Neutrophil (primary cell): ENCODE results near the gene ETS1.

Experiments used
- H3K27ac ChIP-seq: fragments of 200-600 bp; sonication (generic); 2 replicates; pipeline ENCODE4 v1.5.1; 2016; ENCODE audit warnings: mild to moderate bottlenecking, moderate library complexity
- H3K27me3 ChIP-seq: fragments of 200-600 bp; sonication (generic); 2 replicates; pipeline ENCODE4 v1.6.0; 2016; ENCODE audit warnings: mild to moderate bottlenecking
- H3K36me3 ChIP-seq: fragments of 200-600 bp; sonication (generic); 2 replicates; pipeline ENCODE4 v1.5.1; 2017
- H3K4me1 ChIP-seq, 2 experiments: fragments of 200-600 bp in 1 of 2; sonication (generic) in 1 of 2; 1 replicate in 1 of 2; 2 replicates in 1 of 2; pipeline versions ENCODE4 v1.5.1 to v1.6.1; 2013 to 2016; ENCODE audit warnings: low read depth in 1 of 2, low read length in 1 of 2, mild to moderate bottlenecking in 1 of 2, moderate library complexity in 1 of 2; ENCODE audit not compliant: control insufficient read depth in 1 of 2, insufficient read depth in 1 of 2
- H3K4me3 ChIP-seq, 2 experiments: fragments of 200-600 bp in 1 of 2; sonication (generic) in 1 of 2; 1 replicate in 1 of 2; 2 replicates in 1 of 2; pipeline ENCODE4 v1.5.1; 2013 to 2016; ENCODE audit warnings: low read depth in 1 of 2, low read length in 1 of 2, mild to moderate bottlenecking in 1 of 2, moderate library complexity in 1 of 2
- H3K9me3 ChIP-seq: fragments of 200-600 bp; sonication (generic); 2 replicates; pipeline ENCODE4 v1.5.1; 2016
- TF ChIP-seq, protein P1 (sequence below): fragments of 200-600 bp; sonication (generic); IDR thresholded peaks from 2 replicates; pipeline ENCODE4 v1.5.1; 2016; ENCODE audit warnings: antibody characterized with exemption

Gene ETS1

GRCh38 chr11:128615612-128616011 lies 28.3 kb upstream of the ETS1 start:
- no peaks in the 10 kb centered on the region for H3K27me3 ChIP-seq
- no peak overlapping the region for H3K27ac ChIP-seq
- no peak overlapping the region for H3K4me3 ChIP-seq
- peaks cover 25 to 29% of the 10 kb centered on the region in 2 experiments for H3K4me1 ChIP-seq
- no peaks in the 10 kb centered on the region for H3K9me3 ChIP-seq
- no peaks in the 10 kb centered on the region for H3K36me3 ChIP-seq
- TF ChIP-seq, protein P1, sequence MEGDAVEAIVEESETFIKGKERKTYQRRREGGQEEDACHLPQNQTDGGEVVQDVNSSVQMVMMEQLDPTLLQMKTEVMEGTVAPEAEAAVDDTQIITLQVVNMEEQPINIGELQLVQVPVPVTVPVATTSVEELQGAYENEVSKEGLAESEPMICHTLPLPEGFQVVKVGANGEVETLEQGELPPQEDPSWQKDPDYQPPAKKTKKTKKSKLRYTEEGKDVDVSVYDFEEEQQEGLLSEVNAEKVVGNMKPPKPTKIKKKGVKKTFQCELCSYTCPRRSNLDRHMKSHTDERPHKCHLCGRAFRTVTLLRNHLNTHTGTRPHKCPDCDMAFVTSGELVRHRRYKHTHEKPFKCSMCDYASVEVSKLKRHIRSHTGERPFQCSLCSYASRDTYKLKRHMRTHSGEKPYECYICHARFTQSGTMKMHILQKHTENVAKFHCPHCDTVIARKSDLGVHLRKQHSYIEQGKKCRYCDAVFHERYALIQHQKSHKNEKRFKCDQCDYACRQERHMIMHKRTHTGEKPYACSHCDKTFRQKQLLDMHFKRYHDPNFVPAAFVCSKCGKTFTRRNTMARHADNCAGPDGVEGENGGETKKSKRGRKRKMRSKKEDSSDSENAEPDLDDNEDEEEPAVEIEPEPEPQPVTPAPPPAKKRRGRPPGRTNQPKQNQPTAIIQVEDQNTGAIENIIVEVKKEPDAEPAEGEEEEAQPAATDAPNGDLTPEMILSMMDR, result no peak

DNA sequence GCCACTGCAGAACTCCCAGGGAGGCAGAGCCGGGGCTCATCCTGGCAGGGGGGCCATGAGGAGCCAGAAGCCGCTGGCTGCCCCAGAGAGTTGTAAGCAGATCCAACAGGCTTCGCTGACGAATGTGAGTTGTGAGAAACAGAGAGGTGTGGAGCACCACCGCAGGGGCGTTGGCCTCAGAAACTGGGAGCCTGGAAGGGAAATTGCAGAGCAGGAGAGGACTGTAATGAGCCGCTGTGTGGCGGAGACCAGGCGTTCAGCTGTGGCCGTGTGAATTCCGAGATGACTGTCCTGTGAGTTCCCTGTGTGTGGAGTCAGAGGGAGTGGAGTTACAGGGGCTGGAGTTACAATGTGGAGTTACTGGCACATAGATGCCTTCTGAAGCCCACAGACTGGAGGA lies 27.7 kb upstream of the ETS1 start:
- Histone ChIP-seq H3K27me3 (no peaks in the 10 kb centered on the region), H3K4me3 (no peak overlapping the region), H3K27ac (no peak overlapping the region), H3K9me3 (no peaks in the 10 kb centered on the region), H3K4me1 (peaks cover 25 to 30% of the 10 kb centered on the region in 2 experiments), H3K36me3 (no peaks in the 10 kb centered on the region)
- TF ChIP-seq, protein P1, result no peak

GRCh38 chr11:128614026-128614425 lies 26.7 kb upstream of the ETS1 start:
- no peak overlapping the region for H3K4me3 ChIP-seq
- no peaks in the 10 kb centered on the region for H3K9me3 ChIP-seq
- peaks cover 25 to 30% of the 10 kb centered on the region in 2 experiments for H3K4me1 ChIP-seq
- H3K27ac ChIP-seq, result no peak overlapping the region
- H3K36me3 ChIP-seq, result no peaks in the 10 kb centered on the region
- TF ChIP-seq, protein P1, result no peak
- no peaks in the 10 kb centered on the region for H3K27me3 ChIP-seq

GRCh38 chr11:128613300-128613995 lies 26.1 kb upstream of the ETS1 start:
- H3K4me1 ChIP-seq, result peaks cover 25 to 30% of the 10 kb centered on the region in 2 experiments
- no peaks in the 10 kb centered on the region for H3K9me3 ChIP-seq
- H3K4me3 ChIP-seq, result no peak overlapping the region
- no peak overlapping the region for H3K27ac ChIP-seq
- H3K27me3 ChIP-seq, result no peaks in the 10 kb centered on the region
- TF ChIP-seq, protein P1, result no peak
- no peaks in the 10 kb centered on the region for H3K36me3 ChIP-seq

DNA sequence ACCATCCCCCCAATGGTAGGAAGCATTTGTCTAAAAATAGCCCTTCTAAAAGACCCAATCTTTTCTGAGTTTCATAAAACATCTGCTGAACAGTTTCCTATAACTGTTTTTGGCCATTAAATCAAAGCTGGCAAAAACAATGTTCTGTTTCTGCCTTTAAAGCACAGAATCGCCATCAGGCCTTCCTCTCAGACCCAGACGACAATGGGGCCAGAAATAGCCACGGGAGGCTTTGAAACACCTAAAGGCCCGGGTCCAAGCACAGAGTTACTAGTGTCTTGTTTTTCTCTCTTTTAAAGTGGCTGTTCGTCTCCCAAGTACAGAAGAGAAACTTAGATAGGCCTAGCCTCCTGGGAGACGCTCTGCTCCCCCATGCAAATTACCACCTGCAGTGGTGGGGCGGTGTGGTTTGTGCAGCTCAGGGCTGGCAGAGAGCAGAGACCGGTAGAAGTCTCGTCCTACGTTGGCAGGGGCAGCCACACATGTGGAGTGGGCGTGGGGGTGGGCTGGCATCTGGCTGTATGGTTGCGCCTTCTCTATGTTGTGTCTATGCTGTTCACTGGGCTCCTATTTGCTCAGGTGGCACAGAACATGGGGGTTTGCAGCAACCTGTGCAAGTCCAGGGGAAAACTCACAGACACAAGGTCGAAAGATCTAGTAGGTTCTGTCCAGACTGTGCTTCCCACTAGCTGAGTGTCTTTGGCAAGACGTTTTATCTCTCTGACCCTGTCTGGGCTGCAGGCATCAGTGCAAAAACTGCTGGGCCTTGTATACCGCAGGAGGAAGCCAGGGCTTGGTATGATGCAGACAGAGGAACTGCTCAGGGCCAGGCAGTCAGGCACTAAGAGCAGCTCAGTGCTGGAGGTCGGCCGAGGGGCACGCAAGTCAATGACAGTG lies 23.6 kb upstream of the ETS1 start:
- Histone ChIP-seq H3K4me1 (peaks cover 25 to 30% of the 10 kb centered on the region in 2 experiments), H3K36me3 (no peaks in the 10 kb centered on the region), H3K27me3 (no peaks in the 10 kb centered on the region), H3K27ac (peak overlapping the region; percentile 46), H3K4me3 (no peak overlapping the region), H3K9me3 (no peaks in the 10 kb centered on the region)
- TF ChIP-seq, protein P1, result no peak
